Transverse colon (tissue), 4 donors: ENCODE results near the gene GMPPA.

Source experiments
- EP300 ChIP-seq: sonication (generic); formaldehyde crosslinking; IDR thresholded peaks from one replicate; pipeline ENCODE4 v1.6.1; 2017; ENCODE audit warnings: antibody characterized with exemption, low read depth
- POLR2A ChIP-seq: fragments of 450-650 bp; IDR thresholded peaks from one replicate; pipeline ENCODE4 v1.6.1; 2016; ENCODE audit warnings: antibody characterized with exemption, mild to moderate bottlenecking, moderate library complexity
- POLR2AphosphoS5 ChIP-seq, 3 donors: sonication (generic); formaldehyde crosslinking; IDR thresholded peaks; one replicate each; pipeline ENCODE4 v1.6.1; 2016; ENCODE audit warnings: antibody characterized with exemption in 3 of 3
- TF ChIP-seq, protein P1 (sequence below), 5 experiments: fragments of 200-600 bp in 3 of 5; fragments of 450-650 bp in 2 of 5; sonication (generic) in 3 of 5; IDR thresholded peaks; 1 replicate in 2 of 5; 2 replicates in 3 of 5; pipeline ENCODE4 v1.5.1; 2016 to 2017; ENCODE audit warnings: antibody characterized with exemption in 5 of 5, inconsistent platforms in 3 of 5, mild to moderate bottlenecking in 2 of 5, moderate library complexity in 1 of 5

DNA sequence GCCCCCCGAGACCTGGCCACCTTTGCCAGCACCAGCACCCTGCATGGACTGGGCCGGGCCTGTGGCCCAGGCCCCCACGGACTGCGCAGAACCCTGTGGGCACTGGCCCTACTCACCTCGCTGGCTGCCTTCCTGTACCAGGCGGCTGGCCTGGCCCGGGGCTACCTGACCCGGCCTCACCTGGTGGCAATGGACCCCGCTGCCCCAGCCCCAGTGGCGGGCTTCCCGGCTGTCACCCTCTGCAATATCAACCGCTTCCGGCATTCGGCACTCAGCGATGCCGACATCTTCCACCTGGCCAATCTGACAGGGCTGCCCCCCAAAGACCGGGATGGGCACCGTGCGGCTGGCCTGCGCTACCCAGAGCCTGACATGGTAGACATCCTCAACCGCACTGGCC, 16.1 kb downstream of the GMPPA start:
- no peak for TF ChIP-seq POLR2A
- TF ChIP-seq, protein P1, sequence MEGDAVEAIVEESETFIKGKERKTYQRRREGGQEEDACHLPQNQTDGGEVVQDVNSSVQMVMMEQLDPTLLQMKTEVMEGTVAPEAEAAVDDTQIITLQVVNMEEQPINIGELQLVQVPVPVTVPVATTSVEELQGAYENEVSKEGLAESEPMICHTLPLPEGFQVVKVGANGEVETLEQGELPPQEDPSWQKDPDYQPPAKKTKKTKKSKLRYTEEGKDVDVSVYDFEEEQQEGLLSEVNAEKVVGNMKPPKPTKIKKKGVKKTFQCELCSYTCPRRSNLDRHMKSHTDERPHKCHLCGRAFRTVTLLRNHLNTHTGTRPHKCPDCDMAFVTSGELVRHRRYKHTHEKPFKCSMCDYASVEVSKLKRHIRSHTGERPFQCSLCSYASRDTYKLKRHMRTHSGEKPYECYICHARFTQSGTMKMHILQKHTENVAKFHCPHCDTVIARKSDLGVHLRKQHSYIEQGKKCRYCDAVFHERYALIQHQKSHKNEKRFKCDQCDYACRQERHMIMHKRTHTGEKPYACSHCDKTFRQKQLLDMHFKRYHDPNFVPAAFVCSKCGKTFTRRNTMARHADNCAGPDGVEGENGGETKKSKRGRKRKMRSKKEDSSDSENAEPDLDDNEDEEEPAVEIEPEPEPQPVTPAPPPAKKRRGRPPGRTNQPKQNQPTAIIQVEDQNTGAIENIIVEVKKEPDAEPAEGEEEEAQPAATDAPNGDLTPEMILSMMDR (IDR thresholded peaks at IDR 0.05), result no peak
- TF ChIP-seq EP300, result no peak
- TF ChIP-seq POLR2AphosphoS5 (IDR thresholded peaks at IDR 0.05), result no peak
